HG03139 (cell line): Measurements from ENCODE around the gene PACSIN2.
"Not testable (repeated sequence)": the region's sequence is repeated elsewhere in the genome, so short reads cannot be mapped to it uniquely, and the experiment has no call there.

Experiments
- ATAC-seq: cut with Tn5 transposase; IDR thresholded peaks from one replicate; pipeline ENCODE4 v1.9.1; 2021; ENCODE audit not compliant: unreplicated experiment

PACSIN2 gene, protein sequence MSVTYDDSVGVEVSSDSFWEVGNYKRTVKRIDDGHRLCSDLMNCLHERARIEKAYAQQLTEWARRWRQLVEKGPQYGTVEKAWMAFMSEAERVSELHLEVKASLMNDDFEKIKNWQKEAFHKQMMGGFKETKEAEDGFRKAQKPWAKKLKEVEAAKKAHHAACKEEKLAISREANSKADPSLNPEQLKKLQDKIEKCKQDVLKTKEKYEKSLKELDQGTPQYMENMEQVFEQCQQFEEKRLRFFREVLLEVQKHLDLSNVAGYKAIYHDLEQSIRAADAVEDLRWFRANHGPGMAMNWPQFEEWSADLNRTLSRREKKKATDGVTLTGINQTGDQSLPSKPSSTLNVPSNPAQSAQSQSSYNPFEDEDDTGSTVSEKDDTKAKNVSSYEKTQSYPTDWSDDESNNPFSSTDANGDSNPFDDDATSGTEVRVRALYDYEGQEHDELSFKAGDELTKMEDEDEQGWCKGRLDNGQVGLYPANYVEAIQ

DNA sequence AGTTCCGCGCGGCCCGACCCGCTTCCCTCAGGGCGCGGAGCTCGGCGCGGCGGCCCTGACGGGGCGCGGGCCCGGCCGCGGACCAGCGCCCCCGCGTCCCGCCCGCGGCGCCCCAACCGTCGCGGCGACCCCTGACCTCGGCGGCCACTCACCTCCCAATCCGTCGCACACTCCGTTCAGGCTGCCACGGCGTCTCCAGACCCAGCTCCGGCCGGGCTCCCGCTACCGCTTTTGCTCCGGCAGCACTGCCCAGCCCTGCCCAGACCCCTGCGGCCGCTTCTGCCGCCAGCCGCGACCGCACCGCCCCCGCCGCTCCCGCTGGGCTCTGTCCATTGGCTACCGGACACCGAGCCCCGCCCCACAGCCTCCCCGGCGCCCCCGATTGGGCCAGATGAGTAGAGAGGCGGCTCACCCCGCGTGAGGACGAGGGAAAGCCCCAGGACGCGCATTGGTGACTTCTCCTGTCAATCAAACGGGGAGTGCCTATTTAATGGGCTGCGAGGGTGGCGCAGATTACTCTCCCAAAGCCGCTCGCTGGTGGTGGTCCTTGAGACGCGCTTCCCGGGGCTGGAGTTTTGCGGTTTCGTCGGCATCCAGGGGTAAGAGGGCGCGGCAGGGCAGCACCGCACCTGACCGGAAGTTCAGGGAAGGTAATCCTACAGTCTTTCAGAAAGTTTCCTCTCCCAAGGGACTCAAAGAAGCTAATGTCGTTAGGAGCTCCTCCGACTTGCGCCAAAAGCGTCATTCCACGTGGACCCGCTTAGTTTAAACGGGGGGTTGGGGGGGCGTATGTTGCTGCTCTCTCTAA is at the start of gene PACSIN2:
PACSIN2 (minus strand) TSS at position 281 of the 808 bp plus-strand sequence. CDS start 103,069 bp downstream, outside the sequence.
- peak; percentile 91 for ATAC-seq

GRCh38 chr22:43060183-43060582 is 45.2 kb upstream of the PACSIN2 start:
- ATAC-seq: no peak

GRCh38 chr22:43057641-43058040 is 42.7 kb upstream of the PACSIN2 start:
- ATAC-seq: no peak

DNA sequence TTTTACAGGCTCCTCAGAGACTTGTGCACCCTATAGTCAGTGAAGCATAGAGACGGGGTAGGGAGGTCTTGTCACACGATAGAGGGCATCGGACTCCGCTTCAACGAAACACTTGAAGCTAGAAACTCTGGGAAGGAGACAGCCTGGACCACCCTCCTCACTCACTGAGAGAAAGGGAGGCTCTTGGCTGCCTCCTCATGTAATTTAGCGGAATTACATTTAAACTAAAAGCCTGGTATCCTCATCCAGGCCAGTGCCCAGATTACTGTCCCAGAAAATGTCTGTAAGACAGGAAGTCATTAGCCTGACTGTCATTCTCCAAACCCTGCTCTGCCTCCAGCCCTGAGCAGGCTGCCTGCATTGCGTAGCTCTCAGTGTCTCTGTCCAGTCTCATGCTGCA is 38.2 kb upstream of the PACSIN2 start:
- no peak for ATAC-seq

- no peak for ATAC-seq
Observed at GRCh38 chr22:43050995-43051394, 36.0 kb upstream of the PACSIN2 start.

- ATAC-seq: no peak
Observed at GRCh38 chr22:43047605-43048004, 32.7 kb upstream of the PACSIN2 start.

DNA sequence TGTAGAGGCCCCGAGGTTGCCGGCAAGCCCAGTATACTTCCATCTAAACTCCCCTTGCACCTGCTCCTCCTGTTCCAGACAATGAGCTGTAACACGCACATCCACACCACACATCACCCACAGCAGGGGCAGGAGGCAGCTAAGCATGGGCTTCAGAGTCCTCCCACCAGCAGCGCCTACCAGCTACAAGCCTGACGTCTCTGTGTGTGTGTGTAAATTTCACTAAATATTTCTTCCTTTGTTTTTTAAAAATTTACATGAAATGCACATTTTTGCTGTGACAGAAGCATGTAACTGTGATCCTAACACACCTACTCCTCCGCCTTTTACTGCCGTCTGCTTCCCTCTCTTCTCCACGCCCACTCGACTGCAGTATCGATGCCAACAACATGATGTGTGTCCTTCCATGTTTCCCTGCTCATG is 29.4 kb upstream of the PACSIN2 start:
- no peak for ATAC-seq

GRCh38 chr22:43042101-43042780 is 27.3 kb upstream of the PACSIN2 start:
- ATAC-seq: no peak

DNA sequence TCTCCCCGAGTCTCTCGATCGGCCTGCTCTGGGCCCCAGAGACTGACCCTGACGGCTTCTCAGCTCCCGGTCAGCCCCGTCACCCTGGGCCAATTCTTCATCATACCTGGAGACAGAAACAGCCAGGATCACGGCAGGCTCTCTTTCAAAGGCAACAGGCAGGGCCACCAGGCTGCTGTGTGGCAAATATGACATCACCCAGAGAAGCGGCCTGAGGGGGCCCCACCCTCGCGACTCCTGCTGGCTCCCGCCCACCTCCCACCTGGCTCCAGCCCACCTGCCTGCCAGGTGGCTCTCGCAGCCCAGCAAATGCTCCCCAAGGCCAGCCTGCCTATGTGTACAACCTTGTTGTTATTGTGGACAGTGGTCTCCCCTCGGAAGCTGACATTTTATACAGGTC is 24.9 kb upstream of the PACSIN2 start:
- ATAC-seq: no peak

DNA sequence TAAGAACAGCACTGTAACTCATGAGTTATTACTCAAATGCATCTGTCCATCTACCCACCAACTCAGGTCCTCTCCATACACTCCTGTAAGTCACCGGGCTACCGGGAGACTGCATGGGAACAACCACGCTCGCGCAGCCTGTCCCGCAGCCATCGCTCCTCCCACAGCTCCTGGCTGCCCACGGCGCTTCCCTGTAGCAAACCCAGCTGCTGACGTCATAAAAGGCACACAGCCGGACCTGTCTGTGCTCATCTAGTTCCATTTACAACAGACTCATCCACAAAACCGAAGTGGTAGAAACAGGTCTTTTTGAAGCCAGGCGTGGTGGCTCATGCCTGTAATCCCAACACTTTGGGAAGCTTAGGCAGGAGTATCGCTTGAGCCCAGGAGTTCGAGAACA is 23.4 kb upstream of the PACSIN2 start:
- ATAC-seq: no peak

- no peak for ATAC-seq
Observed at GRCh38 chr22:43036282-43036829, 21.4 kb upstream of the PACSIN2 start.

GRCh38 chr22:43035250-43035649 is 20.3 kb upstream of the PACSIN2 start:
- no peak for ATAC-seq

DNA sequence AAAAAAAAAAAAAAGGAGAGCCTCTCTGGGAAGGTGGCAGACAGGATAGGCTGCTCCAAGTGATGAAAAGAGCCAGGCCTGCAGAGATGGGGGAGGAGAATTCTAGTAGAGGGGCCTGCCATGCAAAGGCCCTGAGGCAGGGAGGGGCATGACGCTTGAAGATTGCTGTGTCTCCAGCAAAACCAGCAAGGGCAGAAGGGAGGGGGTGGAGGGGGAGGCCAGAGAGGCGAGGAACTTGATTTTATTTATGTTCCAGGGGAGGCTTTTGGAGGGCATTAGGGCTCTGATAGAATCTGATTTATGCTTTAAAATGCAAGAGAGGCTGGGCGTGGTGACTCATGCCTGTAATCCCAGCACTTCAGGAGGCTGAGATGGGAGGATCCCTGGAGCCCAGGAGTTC is 16.7 kb upstream of the PACSIN2 start:
- no peak for ATAC-seq

- no peak for ATAC-seq
Observed at GRCh38 chr22:43018615-43019014, 3.7 kb upstream of the PACSIN2 start.

GRCh38 chr22:43017525-43018460 is 2.8 kb upstream of the PACSIN2 start:
- ATAC-seq: no peak

- not testable (repeated sequence) for ATAC-seq
Observed at GRCh38 chr22:43016150-43016549, 1.2 kb upstream of the PACSIN2 start.

DNA sequence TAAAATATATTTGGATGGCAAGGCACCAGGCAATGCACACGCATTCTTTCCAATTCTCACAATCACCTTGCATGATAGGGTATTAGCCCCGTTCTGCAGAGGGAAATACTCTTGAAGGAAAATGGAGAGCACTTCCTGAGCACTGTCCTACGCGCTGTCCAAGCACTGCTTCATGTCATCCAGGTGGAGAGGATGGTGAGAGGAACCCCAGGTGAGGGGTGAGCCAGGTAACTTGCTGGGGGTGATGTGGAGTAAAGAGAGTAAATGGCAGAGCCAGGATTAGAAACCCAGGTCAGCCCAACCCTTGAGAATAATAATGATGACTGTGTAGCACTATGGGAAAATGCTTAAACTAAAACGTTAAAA is 711 bp upstream of the PACSIN2 start:
- no peak for ATAC-seq

- no peak for ATAC-seq
Observed at GRCh38 chr22:43014316-43014868, 557 bp downstream of the PACSIN2 start.
